Activated CD4-positive, alpha-beta T cell treated with anti-CD3 and anti-CD28 coated beads for 48 hours (primary cell): Measurements from ENCODE around the gene HCAR2.
"Not testable (repeated sequence)": the region's sequence is repeated elsewhere in the genome, so short reads cannot be mapped to it uniquely, and the experiment has no call there.

Experiments
- DNase-seq: peaks from one replicate; pipeline ENCODE4 v3.0.0-alpha.2; 2020

The HCAR2 gene

GRCh38 chr12:122702890-122703611, at the start of gene HCAR2:
TSS of gene HCAR2 (minus strand) at chr12:122703357. CDS start at chr12:122703283, 74 bp downstream.
- DNase-seq: not testable (repeated sequence)

- DNase-seq: peak; percentile 100
Measured at GRCh38 chr12:122752464-122753318, 49.5 kb upstream of the HCAR2 start, which contains the start of gene DENR. TSS of gene DENR (plus strand) at chr12:122752824. CDS start at chr12:122753702, 878 bp downstream.

GRCh38 chr12:122750781-122751515, 47.8 kb upstream of the HCAR2 start:
- not testable (repeated sequence) for DNase-seq

GRCh38 chr12:122749569-122750332, 46.6 kb upstream of the HCAR2 start:
- DNase-seq: no peak

GRCh38 chr12:122747224-122748135, 44.3 kb upstream of the HCAR2 start:
- DNase-seq: no peak

- no peak for DNase-seq
Measured at GRCh38 chr12:122743895-122744525, 40.9 kb upstream of the HCAR2 start.

DNA sequence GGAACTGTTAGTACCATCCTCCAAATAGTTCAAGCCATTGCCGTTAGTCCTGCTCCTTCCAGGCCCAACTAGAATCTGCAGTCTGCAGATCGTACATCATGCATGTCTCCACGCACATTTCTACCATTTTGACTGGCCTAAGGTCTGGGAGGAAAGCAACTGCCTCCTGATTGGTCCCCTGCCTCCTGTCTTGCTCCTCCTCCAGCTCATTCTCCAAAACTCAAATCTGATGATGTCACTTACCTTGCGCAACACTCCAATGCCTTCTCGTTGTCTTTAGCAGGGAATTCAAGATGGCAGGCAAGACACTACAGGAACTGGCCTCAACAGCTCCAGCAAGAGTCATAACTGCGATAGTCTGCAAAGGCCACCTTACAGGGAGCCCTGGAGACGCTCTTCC, 37.2 kb upstream of the HCAR2 start:
- no peak for DNase-seq

- DNase-seq: no peak
Measured at GRCh38 chr12:122738571-122738970, 35.4 kb upstream of the HCAR2 start.

DNA sequence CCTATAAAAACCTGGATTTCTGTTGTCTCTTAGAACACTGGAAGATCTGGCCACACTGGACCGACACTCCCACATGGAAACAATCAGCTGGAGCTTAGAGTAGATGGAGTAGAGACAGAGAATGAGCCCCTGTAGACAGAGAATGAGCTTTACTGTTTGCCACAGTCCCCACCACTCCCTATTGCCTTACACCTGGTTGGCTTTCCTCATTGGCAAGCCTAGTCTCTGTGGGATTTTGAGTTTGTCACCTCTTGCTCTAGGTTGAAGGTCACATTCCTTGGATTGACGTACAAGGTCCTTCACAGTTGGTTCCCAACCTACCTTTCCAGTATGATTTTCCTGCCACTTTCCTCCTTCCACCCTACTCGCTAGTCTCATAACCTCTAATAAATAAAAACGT, 29.5 kb upstream of the HCAR2 start:
- no peak for DNase-seq

- peak; percentile 48 for DNase-seq
Measured at GRCh38 chr12:122732170-122732569, 29.0 kb upstream of the HCAR2 start.

DNA sequence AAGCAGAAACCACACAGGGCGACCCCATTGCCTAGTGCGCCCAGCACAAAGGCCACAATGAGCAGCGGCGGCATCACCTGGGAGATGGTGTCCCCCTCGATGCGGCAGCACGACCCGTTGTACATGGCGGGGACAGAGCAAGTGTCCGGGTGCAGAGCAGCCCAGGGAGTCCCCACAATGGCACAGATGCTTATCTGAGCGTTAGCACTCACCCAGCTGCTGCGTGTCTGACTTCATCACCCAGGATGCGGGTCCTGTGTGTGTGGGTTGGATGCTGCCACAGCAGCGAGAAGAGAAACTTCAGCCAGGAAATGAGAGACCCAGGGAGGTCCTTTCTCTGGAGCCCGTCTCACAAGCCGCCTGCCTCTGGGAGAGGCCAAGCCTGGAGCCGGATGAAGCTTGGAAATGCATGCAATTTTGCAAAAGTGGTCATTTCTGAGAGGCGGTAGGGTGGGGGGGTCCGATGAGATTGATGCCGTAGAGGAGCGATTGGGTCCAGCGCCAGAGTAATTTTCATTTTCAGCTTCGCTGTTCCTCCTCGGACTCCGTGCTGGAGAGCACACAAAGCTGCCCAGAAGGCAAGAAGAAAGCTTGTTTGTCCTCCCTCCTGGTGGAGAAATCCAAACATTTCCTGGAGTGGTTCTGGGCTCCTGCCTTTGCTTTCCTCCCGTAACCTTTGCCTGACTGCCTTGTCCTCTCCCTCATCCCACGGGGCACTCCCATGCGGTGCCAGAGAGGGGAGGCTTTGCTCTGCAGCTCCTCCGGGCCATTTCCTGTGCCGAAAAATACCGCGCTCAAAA, 27.3 kb upstream of the HCAR2 start, which contains the start of gene HCAR1:
Gene HCAR1 (minus strand): TSS at position 630 of the 800 bp plus-strand sequence. CDS start 505 bp downstream, at position 125.
- peak; percentile 79 for DNase-seq

GRCh38 chr12:122729583-122730214, 26.5 kb upstream of the HCAR2 start:
- no peak for DNase-seq

DNA sequence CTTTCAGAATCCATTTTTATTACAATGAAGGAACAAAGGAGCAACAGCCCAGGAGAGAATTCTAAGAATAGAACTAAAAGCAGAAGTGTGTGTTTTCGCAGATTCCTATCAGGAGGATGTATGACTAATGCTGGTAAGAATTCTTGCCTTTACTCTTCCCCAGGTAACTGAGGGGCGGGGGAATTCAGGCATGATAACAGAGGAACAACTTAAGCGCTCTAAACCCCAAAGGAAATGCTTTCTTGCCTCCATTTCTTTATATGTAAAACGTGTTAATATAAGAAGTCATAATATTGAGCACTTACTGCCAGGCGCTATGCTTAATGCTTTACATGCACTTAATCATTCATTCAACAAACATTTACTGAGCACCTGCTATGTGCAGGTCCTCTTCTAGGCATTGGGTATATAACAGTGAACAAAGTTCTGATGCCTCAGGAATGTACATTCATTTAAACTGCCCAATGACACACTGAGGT, 23.0 kb upstream of the HCAR2 start:
- peak; percentile 32 for DNase-seq

DNA sequence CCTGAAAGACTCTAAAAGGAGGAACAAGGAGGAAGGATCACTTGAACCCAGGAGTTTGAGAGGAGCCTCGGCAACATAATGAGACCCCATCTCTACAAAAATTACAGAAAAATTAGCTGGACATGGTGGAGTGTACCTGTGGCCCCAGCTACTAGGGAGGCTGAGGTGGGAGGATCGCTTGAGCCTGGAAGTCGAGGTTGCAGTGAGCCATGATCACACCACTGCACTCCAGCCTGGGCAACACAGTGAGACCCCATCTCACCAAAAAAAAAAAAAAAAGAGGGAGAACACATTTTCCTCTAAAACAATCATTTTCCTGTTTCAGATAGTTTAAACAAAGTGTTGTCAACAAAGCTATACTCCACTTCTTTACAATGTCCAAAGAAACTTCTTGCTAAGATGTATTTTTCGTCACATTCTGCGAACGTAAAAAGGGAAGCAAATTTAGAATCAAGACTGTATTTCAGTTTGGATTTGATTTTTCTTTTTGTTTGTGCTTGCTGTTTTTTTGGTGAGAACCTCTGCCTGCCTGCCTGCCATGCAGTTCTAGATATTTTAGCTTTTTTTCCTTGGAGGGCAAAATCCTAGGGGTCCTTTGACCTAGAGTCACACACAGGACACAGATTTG, 22.4 kb upstream of the HCAR2 start:
- no peak for DNase-seq

DNA sequence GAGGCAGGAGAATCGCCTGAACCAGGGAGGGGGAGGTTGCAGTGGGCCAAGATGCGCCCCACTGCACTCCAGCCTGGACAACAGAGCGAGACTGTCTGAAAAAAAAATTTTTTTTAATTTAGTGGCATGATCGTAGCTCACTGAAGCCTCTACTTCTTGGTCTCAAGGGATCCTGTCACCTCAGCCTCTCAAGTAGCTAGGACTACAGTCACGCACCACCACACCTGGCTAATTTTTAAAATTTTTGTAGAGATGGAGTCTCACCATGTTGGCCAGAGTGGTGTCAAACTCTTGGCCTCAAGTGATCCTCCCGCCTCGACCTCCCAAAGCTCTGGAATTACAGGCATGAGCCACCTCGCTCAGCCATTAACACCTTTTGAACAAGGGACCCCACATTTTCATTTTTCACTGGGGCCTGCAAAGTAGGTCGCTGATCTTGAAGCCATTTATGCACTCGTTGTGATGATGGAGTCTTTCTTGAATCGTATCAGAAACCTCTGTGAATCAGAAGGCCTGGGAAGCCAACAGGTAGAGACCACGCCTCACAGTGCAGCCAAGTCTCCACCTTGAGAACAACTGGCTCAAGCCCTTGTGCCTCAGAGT, 21.6 kb upstream of the HCAR2 start:
- DNase-seq: no peak

- no peak for DNase-seq
Measured at GRCh38 chr12:122722387-122722786, 19.2 kb upstream of the HCAR2 start.

DNA sequence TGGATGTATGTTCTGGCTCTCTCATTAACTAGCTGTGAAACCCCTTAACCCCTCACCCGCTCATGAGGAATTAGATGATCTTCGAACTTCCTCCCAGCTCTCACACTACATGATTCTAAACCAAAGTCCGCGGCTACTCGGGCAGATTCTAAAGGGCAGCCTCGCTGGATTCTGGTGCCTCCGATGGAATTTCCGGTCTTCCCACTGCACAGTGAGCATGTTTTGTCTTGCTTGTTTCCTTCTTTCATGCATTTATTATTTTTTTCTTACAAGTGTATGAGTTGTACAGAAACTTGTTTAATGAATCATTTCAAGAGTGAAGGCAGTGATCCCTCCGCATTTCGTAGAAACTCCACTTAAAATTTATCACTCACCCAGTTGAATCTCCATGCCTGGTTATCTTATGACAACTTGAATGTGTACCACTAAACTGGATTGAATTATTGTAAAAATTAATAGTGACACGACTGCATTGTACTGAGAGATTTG, 17.9 kb upstream of the HCAR2 start:
- DNase-seq: no peak

DNA sequence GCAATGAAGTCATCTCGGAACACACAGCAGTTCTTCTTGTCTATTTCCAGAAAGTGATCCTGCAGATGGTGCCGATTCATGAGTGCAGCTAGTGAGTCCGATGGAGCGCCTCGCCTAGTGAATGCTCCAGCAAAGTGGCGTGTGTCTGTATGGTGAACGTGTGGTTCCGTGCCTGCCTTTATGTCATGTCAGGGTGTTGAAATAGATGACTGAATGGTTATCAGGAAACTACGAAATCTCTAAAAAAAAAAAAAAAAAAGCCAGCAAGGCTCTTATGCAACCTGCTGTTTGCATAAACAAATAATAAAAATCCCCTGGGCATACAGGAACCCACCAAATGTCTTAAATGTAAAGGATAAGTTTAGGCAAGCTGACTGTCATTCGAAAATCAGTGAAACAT, 13.5 kb upstream of the HCAR2 start, which contains the start of gene HCAR3:
Gene HCAR3 (minus strand): TSS at position 154 of the 400 bp plus-strand sequence. CDS start 74 bp downstream, at position 80.
- not testable (repeated sequence) for DNase-seq
